Activated CD4-positive, alpha-beta T cell treated with anti-CD3 and anti-CD28 coated beads, Interleukin-2, amount 50 U/mL, for 16 hours (primary cell): ENCODE results near the gene INSR.
A peak's percentile ranks its signal among the peaks of the same experiment; 100 is the strongest.
"Not testable (repeated sequence)": the region's sequence is repeated elsewhere in the genome, so short reads cannot be mapped to it uniquely, and the experiment has no call there.

Experiments
- DNase-seq: peaks from one replicate; pipeline ENCODE4 v3.0.0-alpha.2; 2020

The INSR gene

GRCh38 chr19:7215176-7215575 lies 79.0 kb downstream of the INSR start:
- no peak for DNase-seq

DNA sequence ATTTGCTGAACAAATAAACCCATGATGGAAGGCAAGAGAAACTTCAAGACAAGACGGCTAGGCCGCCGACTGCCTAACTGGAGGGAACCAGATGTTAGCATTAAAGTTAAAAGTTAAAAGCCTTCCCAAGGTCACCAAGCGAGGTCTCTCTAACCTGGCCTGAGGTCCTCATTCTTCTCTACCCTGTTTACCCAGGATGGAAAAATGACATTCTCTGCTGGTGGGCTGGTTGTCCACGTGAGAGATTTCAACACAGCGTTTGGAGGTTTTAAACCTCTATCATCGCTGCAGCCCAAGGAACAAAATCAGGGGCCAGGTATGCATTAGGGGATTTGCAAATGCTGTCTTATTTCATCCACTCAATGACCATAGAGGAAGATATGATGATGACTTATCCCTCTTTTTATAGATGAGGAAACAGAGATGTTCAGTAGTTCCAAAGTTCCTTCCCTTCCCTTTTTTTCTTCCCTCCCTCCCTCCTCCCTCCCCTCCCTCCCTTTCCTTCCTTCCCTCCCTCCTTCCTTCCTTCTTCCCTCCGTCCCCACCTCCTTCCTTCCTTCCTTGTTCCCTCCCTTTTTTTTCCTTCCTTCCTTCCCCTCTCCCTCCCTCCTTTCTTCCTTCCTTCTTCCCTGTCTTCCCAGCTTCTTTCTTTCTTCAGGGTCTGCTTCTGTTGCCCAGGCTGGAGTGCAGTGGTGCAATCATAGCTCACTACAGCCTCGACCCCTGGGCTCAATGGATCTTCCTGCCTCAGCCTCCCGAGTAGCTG lies 79.7 kb downstream of the INSR start:
- no peak for DNase-seq

DNA sequence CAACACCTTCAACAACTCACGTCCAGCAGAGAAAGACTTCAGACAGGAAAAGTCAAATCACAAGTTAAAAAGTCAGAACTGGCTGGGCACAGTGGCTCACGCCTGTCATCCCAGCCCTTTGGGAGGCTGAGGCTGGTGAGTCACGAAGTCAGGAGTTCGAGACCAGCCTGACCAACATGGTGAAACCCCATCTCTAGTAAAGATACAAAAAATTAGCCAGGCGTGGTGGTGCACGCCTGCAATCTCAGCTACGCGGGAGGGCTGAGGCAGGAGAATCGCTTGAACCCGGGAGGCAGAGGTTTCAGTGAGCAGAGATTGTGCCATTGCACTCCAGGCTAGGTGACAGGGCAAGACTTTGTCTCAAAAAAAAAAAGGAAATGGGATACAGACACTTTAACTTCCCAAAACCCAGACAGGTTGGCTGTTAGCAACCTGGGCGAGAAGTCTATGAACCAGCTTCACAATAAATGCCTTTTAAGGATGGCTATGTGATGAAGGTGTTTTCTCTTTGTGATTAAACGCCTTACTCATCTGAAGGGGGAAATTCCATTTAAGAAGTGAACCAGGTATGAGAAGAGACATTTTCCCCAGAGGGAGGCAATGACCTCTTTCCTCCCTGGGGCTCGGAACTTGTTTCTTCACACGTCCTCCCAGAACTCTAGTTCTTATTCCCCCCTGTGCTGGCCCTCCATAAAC lies 80.4 kb downstream of the INSR start:
- no peak for DNase-seq

DNA sequence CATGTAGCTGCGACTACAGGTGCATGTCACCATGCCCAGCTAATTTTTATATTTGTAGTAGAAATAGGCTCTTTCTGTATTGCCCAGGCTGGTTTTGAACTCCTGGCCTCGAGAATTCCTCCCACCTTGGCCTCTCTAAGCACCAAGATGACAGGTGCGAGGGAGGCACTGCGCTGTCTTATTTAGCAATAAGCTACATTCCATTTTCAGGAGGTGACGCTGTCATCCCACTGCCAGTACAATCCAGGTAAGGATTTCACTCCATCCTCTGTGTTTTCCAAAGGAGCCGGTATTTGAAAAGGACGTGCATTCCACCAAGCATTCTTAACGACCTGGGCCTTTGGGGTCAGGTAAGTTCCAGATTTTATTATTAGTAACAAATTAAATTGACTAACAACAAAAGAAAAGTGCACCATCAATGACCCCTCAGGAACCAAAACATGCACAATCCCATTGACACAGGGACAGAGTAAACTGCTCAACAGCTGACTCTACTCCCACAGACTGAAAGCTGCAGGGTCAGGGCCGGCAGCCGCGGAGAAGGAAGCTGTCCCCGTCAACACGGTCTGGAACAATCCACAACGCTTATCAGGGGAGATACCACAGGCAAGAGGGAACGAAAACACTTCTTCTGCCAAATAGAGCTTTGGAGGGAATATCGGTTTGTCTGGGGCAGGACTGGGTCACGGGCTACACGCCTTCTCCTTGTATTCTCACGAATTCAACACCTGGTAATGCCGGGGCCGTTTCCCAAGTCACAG lies 82.8 kb downstream of the INSR start:
- DNase-seq: no peak

DNA sequence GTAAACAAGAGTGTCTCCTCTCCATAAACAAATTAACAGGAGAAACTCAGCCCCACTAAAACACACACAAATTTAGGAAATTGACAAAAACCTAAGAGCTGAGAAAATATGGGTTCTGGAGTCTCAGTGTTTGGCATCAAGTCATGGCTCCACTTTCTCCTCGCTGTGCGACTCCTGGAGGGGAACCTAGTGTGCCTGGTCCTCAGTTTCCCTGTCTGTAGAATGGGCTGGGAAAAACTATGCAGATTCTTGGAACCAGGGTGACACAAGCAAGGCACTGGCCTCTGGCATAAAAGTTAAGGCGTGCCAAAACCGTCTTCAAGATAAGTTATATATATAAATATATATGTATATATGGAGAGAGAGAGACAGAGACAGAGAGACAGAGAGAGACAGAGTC lies 83.9 kb downstream of the INSR start:
- DNase-seq: no peak

DNA sequence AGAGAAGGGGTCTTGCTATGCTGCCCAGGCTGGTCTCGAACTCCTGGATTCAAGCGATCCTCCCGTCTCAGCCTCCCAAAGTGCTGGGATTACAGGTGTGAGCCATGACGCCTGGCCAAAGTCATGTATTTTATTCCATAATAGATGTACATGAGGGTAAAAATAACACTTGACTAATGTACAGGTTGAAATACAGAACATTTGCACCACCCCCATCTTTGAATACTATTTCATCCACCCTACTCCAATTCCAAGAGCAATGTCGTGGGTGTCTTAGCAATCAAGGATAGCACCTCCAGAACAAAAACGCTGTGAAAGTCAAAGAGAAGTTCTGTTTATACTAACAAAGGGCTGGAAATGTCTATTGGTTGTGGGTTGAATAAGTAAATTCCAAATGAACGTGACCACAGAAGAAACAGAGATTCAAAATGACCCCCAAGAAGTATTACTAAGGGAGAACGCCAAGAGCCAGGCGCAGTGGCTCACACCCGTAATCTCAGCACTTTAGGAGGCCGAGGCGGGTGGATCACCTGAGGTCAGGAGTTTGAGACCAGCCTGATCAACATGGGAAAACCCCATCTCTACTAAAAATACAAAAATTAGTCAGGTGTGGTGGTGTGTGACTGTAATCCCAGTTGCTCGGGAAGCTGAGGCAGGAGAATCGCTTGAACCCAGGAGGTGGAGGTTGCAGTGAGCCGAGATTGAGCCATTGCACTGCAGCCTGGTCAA lies 84.5 kb downstream of the INSR start:
- DNase-seq: not testable (repeated sequence)

DNA sequence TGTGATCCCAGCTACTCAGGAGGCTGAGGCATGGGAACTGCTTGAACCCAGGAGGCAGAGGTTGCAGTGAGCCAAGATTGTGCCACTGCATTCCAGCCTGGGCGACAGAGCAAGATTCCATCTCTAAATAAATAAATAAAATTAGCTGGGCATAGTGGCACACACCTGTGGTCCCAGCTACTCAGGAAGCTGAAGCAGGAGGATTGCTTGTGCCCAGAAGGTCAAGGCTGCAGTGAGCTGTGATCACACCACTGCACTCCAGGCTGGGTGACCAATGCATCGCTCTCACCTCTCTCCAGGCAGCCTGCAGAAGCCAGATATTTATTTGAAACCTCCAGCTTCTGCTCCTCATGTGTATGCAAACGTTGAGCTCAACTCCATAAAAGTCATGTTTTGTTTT lies 85.2 kb downstream of the INSR start:
- not testable (repeated sequence) for DNase-seq

GRCh38 chr19:7203332-7203731 lies 90.9 kb downstream of the INSR start:
- no peak for DNase-seq

DNA sequence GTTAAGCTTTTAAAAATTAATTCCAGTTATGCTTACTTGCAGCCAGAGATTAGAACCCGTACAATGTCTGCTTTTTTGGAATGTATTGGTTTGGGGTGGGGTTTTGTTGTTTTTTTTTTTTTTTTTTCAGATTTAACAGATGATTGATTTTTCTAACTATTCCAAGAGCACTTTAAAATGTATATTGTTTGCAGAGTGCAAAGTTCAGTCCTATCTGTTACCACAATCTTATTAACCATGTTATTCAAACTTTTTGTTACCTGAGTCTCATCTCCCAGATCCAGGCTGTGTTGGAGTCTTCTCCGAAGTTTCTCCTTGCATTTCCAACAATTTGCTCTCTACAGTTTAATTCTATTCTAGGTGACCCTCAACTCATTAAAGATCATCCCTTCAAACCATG lies 91.3 kb downstream of the INSR start:
- no peak for DNase-seq

- DNase-seq: no peak
Measured at GRCh38 chr19:7200736-7201135, 93.5 kb downstream of the INSR start.

GRCh38 chr19:7199613-7200533 lies 94.3 kb downstream of the INSR start:
- DNase-seq: no peak

DNA sequence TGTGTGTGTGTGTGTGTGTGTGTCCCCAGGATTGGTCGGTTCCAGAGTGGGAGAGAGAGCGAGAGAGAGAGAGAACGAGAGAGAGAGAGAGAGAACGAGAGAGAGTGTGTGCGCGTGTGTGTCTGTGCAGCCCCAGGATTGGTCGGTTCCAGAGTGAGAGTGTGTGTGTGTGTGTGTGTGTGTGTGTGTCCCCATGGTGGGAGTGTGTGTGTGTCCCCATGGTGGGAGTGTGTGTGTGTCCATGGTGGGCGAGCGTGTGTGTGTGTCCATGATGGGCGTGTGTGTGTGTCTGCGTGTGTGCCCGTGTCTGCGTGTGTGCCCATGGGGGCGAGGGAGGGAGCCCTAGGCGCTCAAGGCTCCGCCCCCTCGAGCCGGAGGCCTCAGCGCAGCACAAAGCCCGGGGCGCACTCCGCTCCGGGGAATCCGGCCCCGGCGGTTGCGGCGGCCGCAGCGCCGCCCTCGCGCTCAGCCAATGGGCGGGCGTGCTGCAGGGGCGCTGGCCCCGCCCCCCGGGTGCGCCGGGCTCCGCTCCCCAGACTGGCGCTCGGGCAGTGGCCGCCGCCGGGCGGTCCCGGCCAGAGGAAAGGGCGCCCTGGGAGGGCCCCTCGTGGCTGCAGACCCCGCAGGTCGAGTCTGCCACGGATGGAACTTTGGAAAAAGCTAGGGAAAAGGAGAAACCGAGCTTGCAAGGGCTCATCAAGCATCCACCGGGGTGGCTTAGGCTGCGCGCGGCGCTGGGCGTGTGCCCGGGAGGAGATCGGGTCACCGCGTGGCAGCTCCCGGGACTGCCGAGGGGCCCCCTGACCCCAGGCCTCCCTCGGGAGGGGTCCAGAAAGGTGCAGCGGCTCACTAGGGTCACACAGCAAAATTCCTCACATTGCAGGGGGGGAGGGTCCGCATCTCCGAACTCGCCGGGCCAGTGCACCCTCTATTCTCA lies 96.2 kb downstream of the INSR start:
- peak; percentile 91 for DNase-seq

GRCh38 chr19:7197119-7197759 lies 97.0 kb downstream of the INSR start:
- peak; percentile 83 for DNase-seq

GRCh38 chr19:7196763-7197118 lies 97.5 kb downstream of the INSR start:
- no peak for DNase-seq

DNA sequence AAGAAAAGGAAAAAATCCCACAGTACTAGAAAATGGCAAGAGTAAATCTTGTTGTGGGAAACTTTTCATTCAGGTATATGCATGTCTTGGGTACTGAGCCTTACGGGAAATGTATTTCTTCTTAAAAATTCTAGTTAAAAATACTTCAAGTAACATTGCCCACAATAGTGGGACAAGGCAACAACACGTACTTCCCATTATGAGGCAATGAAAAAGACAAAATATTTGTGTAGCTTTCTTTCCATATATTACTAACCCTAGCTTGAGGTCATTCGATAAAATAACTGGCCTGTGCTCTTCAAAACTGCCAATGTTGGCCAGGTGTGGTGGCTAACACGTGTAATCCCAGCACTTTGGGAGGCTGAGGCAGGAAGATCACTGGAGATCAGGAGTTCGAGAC lies 99.2 kb downstream of the INSR start:
- DNase-seq: no peak

DNA sequence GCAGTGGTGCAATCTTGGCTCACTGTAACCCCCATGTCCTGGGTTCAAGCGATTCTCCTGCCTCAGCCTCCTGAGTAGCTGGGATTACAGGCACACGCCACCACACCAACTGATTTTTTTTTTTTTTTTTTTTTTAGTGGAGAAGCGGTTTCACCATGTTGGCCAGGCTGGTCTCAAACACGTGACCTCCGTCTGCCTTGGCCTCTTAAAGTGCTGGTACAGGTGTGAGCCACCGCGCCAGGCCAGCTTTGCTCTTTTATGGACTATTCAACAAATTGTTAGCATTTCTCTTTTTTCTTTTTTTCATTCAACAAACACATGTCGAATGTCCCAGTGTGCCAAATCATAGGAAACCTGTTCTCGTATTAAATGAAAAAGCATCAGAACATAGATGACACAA lies 99.6 kb downstream of the INSR start:
- no peak for DNase-seq

GRCh38 chr19:7191946-7192691 lies 102.1 kb downstream of the INSR start:
- peak; percentile 71 for DNase-seq

- no peak for DNase-seq
Measured at GRCh38 chr19:7188698-7189629, 105.2 kb downstream of the INSR start.
